ENCODE data around the gene KRTCAP2. TPM values are rescaled to one million over a fixed set of nuclear protein-coding genes. Genes with fewer than 3 reads are reported as not detected.

Gene KRTCAP2
- total and polyA plus RNA-seq, 10 of the 15 experiments (the other 5 are each of a cell fraction or from before 2014, with no cell fraction given): 61.3 to 238 (median 141) TPM

- intact Hi-C loops (cut with micrococcal nuclease; ENCODE audit: unreplicated experiment) (no loop called here), in situ Hi-C loops (cut with MboI) (loop anchor here (5.0 kb wide), 1 partner anchor 77 kb away; no protein-coding TSS in a partner anchor)
- WGBS (ENCODE audit: insufficient coverage, insufficient replicate concordance, low lambda C conversion rate, missing lambda C conversion rate): 51% methylated on average over 5 of the region's 5 CpGs
- POLR2A ChIA-PET: no interaction called here
- BruUV-seq (replicated peaks): no TSS peak
- ATAC-seq (no peak), FAIRE-seq (no peak), DNase-seq (ENCODE audit: low read depth, low spot score) (no peak)
- CTCF ChIA-PET: interaction anchor here (0.9 to 12.1 kb wide), 9 partner anchors 24 to 125 kb away, joined by 3 to 284 read pairs (median 4); partner anchors contain the start of gene SLC50A1
- no peak overlapping the region for H2AFZ ChIP-seq (ENCODE audit: control insufficient read depth, low read depth, low read length)
- SMC1A ChIA-PET (ENCODE audit: uncharacterized antibody, unreplicated experiment): interaction anchor here (0.9 to 5.9 kb wide), 5 partner anchors 27 to 81 kb away, joined by 3 to 37 read pairs (median 7); partner anchors contain the start of gene SLC50A1
- RAD21 ChIA-PET (ENCODE audit: unreplicated experiment): interaction anchor here (0.7 to 5.1 kb wide), 6 partner anchors 33 to 84 kb away, joined by 3 to 71 read pairs (median 4); partner anchors contain the start of gene SLC50A1
- no peaks in the 10 kb centered on the region for H3K27me3 ChIP-seq (replicated peaks in 1 of 2; ENCODE audit: control insufficient read depth in 2 of 2, insufficient read depth in 2 of 2, low read length in 1 of 2)
- no peak overlapping the region for H3K4me2 ChIP-seq (ENCODE audit: control insufficient read depth, insufficient read depth)
- H3K4me1 ChIP-seq (ENCODE audit: control insufficient read depth, insufficient read depth, low read length): peaks cover 19% of the 10 kb centered on the region
- H3K27ac ChIP-seq (ENCODE audit: control insufficient read depth, insufficient read depth): no peak overlapping the region
- peaks cover 12% of the 10 kb centered on the region for H3K79me2 ChIP-seq (ENCODE audit: control insufficient read depth, insufficient read depth, low read length)
- TF ChIP-seq RCOR1 (conservative IDR thresholded peaks at IDR 0.05; ENCODE audit: low read depth, low read length) (no peak), NBN (IDR thresholded peaks at IDR 0.05) (no peak), NFYB (IDR thresholded peaks at IDR 0.05; ENCODE audit: insufficient read depth, low read depth, low read length) (no peak), HDGF (IDR thresholded peaks at IDR 0.05) (no peak), NFYA (IDR thresholded peaks at IDR 0.05; ENCODE audit: borderline replicate concordance, low read depth, low read length) (no peak), TARDBP (IDR thresholded peaks at IDR 0.05; ENCODE audit: borderline replicate concordance) (no peak), GABPA (IDR thresholded peaks at IDR 0.05; ENCODE audit: low read depth) (no peak), SIX5 (IDR thresholded peaks at IDR 0.05; ENCODE audit: low read depth, low read length, severe bottlenecking) (no peak), BMI1 (IDR thresholded peaks at IDR 0.05; ENCODE audit: borderline replicate concordance) (no peak), CBX5 (IDR thresholded peaks at IDR 0.05; ENCODE audit: low read depth) (no peak), CEBPB (IDR thresholded peaks at IDR 0.05; ENCODE audit: borderline replicate concordance in 1 of 2, low read depth in 2 of 2, low read length in 2 of 2) (no peak), CHD1 (IDR thresholded peaks at IDR 0.05; ENCODE audit: low read depth, low read length) (no peak), NRF1 (conservative IDR thresholded peaks at IDR 0.05; ENCODE audit: low read depth, low read length) (no peak), NR2C2 (IDR thresholded peaks at IDR 0.05; ENCODE audit: borderline replicate concordance, control insufficient read depth, insufficient read length, low read depth) (no peak), RUNX3 (IDR thresholded peaks at IDR 0.05; ENCODE audit: low read length) (no peak), PAX8 (IDR thresholded peaks at IDR 0.05) (no peak)
- TF ChIP-seq, protein P1, sequence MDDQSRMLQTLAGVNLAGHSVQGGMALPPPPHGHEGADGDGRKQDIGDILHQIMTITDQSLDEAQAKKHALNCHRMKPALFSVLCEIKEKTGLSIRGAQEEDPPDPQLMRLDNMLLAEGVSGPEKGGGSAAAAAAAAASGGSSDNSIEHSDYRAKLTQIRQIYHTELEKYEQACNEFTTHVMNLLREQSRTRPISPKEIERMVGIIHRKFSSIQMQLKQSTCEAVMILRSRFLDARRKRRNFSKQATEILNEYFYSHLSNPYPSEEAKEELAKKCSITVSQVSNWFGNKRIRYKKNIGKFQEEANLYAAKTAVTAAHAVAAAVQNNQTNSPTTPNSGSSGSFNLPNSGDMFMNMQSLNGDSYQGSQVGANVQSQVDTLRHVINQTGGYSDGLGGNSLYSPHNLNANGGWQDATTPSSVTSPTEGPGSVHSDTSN (IDR thresholded peaks at IDR 0.05; ENCODE audit: insufficient replicate concordance, low read depth, low read length): no peak
- TF ChIP-seq, protein P2, sequence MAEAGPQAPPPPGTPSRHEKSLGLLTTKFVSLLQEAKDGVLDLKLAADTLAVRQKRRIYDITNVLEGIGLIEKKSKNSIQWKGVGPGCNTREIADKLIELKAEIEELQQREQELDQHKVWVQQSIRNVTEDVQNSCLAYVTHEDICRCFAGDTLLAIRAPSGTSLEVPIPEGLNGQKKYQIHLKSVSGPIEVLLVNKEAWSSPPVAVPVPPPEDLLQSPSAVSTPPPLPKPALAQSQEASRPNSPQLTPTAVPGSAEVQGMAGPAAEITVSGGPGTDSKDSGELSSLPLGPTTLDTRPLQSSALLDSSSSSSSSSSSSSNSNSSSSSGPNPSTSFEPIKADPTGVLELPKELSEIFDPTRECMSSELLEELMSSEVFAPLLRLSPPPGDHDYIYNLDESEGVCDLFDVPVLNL (IDR thresholded peaks at IDR 0.05; ENCODE audit: low read depth, low read length): no peak
- peaks cover 0 to 3% of the 10 kb centered on the region in 2 experiments; a peak in 1 of 4 replicates for H3K36me3 ChIP-seq (ENCODE audit: control insufficient read depth in 2 of 2, insufficient read depth in 2 of 2, low read length in 1 of 2)
- H3K9me3 ChIP-seq (replicated peaks; ENCODE audit: control insufficient read depth, insufficient read depth, low read length): no peaks in the 10 kb centered on the region; the same call in 2 of the 3 replicates
- no peaks in the 10 kb centered on the region for H4K20me1 ChIP-seq (ENCODE audit: control insufficient read depth, insufficient read depth)
- no peak overlapping the region for H3K9ac ChIP-seq (ENCODE audit: control insufficient read depth, insufficient read depth, low read length)
- H3K4me3 ChIP-seq: no peak overlapping the region
Measured at GRCh38 chr1:155169541-155169940, 3.6 kb downstream of the KRTCAP2 start.

All from GM12878 (cell line).